HL-60/S4 treated with retinoic acid at 250 ng/mL for 4 days and 3 days (cell line): ENCODE measurements around the gene TRDMT1.

Experiments
- in situ Hi-C: fragments of 300-500 bp; cut with MboI; formaldehyde crosslinking; loops from 2 replicates; pipeline ENCODE4 v1.7.0; 2022; ENCODE audit warnings: low sequenced_read_pairs

TRDMT1 gene

DNA sequence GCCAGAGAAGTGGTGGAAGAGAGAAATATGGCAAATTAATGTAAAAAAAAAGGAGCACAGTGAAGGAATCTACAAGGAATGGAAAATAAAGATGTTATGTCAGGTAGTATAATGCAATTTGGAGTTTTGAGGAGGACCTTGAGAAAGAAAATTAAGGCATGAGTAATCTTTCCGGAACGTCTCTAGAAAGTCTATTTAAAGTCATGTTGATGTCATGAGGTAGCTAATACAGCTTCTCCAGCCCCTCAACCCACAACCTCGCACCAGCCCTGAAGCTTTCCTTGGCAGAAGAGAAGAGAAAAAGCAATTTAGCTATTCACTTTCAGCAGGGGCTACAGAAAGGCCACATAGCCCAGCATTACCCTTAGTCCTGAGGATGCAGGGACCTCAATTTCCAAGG is 22.5 kb downstream of the TRDMT1 start:
- in situ Hi-C loops, result no loop called here

DNA sequence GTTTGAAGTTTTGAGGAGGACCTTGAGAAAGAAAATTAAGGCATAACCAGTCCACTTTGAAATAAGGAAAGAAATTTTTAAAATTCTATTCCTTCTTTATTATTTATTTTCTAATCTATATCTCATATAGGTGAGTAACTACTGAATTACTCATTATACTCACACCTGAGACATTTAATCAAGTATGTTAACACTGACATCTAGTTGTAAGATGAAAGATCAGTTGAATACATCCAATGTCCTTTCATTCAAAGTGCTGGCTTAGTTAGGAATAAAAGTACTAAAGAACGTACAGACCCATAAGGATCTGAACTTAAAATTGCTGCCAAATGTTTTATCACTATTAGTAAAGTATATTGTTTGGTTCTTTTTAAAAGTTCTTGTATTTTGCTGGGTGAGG is 23.5 kb downstream of the TRDMT1 start:
- in situ Hi-C loops, result no loop called here

- in situ Hi-C loops, result no loop called here
Measured at GRCh38 chr10:17177014-17177413, 24.5 kb downstream of the TRDMT1 start.

- in situ Hi-C loops, result no loop called here
Measured at GRCh38 chr10:17176091-17176490, 25.4 kb downstream of the TRDMT1 start.

DNA sequence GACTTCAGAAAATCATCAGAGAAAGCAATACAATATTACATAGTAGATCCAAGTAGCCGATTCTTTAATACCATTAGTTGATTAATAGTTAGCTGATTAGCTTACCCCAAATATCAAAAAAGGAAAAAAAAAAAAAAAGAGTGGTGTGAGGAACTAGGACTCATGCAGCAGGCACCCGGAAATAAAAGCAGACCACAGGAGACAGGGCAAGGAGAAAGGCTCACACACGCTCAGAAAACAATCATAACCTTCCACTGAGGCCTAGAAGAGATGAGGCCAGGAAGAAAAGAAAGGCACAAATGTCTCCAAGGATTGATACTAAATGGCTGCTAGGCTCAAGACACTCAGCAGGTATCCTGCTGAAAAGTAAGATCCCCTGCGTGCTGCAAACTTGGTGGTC is 25.9 kb downstream of the TRDMT1 start:
- in situ Hi-C loops, result no loop called here

- in situ Hi-C loops, result no loop called here
Measured at GRCh38 chr10:17174626-17175025, 26.8 kb downstream of the TRDMT1 start.

GRCh38 chr10:17171141-17171641 is 30.3 kb downstream of the TRDMT1 start:
- in situ Hi-C loops, result no loop called here

DNA sequence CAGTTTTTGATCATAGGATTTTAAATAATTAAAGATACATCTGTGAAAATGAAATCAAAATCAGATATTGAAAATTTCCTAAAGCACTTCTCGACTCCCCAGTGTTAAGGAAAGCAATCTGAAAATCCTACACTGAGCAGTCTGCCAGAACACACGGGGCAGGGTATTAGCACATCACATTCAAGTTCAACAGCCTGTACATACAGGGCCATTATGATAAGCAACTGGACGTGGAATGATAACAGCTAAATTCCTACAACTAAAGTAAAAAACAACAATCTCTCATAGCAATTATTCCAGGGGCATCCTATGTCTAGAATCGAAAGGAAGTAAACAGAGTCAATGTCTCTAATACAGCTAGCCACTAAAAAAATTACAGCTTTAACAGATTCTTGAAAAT is 31.7 kb downstream of the TRDMT1 start:
- in situ Hi-C loops, result no loop called here

- in situ Hi-C loops, result no loop called here
Measured at GRCh38 chr10:17166699-17167098, 34.8 kb downstream of the TRDMT1 start.

GRCh38 chr10:17162828-17163227 is 38.6 kb downstream of the TRDMT1 start:
- in situ Hi-C loops, result no loop called here

- in situ Hi-C loops, result no loop called here
Measured at GRCh38 chr10:17161775-17162174, 39.7 kb downstream of the TRDMT1 start.

DNA sequence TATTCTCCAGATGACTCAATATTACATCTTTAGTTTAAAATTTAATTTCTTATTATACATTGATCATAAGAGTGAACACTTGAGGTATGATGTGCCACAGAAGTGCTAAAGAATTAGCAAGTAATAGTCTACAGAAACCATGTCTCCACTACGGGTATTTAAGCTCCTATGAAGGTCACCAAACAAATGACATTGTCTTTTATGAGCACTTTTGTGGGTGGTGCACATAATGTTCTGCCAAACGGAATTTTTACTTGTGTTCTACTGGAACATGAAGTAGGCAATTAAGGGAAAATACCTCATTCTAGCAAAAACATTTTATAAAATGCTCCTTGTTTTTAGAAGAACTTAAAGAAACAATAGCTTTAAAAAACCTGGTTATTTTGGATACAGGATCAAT is 44.4 kb downstream of the TRDMT1 start:
- in situ Hi-C loops, result no loop called here

- in situ Hi-C loops, result no loop called here
Measured at GRCh38 chr10:17155826-17156225, 45.6 kb downstream of the TRDMT1 start.

DNA sequence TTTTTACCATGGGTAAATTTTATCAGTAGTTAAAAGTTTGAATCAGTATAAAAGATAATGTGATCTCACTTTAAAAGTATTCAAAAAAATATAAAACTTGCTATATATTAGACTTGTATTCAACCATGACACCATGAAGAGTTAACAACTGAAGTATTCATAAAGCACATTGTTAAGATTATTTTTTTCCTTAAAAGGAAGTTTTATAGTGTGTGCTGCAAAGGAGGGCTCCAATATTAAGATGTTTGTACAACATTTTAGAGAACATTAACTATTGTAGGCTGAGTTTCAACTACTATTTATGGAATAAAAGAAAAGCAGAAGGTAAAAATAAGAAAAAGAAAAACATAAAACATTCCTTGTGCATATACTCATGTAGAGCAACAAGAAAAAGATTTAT is 47.4 kb downstream of the TRDMT1 start:
- in situ Hi-C loops, result no loop called here

DNA sequence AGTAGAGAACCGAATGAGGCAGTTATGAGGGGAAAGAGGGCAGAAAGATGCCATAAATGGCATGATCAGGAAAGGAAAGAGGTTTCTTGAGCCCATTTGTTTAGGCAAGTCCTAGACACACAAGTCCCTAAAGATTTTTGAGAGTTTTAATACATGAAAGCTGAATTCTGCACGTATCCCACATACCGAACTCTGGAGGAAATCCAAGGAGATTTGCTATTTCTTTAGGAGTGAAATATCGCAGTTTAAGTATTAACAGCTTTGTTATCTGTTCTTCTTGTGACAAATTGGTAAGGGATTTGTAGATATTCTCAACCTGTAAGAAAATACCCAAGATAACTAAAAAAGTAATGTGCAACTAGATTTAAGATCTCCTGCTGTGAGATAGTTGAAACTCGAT is 48.2 kb downstream of the TRDMT1 start:
- in situ Hi-C loops, result no loop called here

GRCh38 chr10:17151716-17152115 is 49.8 kb downstream of the TRDMT1 start:
- in situ Hi-C loops, result no loop called here

DNA sequence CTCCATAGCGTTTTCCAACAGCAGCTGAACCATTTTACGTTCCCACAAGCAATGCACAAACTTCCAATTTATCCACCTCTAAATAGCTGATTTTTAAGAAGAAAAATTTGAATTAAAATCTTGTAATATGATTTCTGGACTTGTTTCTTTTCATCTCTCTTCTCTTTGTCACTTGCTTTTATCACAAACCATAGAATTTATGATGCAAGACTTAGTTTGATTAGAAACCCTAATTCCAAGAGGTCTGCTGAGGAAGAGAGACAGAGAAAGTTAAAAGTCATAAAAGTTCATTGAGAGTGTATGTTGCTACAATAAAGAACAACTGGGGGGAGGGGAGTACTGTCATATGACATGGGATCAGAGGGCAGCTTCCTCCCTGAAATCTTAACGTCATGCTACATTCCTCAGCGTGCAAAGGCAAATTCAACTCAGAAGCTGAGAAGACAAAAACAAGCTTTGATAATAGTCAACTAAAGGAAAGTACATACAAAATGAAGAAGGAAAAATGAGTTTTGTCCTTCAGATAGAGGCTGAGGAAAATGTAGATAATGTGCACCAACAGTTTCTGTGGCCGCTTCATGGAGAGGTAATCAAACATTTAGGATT is 53.5 kb downstream of the TRDMT1 start:
- in situ Hi-C loops, result no loop called here

DNA sequence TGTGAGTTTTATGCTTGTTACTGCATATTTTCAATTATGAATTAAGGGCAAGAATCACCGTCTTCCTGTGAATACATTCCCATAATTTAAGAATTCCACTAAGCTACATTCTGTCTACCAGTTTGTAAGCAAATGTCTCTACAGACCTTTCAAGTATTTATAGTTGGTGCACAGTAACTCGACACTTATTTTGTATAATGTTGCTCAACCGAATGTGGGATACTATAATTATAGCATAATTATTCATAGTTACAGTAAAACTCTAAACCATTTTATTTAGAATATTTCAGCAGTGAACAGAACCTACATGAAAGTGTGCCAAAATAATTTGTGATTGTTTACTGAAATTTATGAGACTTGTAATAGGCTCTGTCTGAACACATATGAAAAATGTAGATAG is 54.6 kb downstream of the TRDMT1 start:
- in situ Hi-C loops, result no loop called here

GRCh38 chr10:17145239-17145638 is 56.2 kb downstream of the TRDMT1 start:
- in situ Hi-C loops, result no loop called here

DNA sequence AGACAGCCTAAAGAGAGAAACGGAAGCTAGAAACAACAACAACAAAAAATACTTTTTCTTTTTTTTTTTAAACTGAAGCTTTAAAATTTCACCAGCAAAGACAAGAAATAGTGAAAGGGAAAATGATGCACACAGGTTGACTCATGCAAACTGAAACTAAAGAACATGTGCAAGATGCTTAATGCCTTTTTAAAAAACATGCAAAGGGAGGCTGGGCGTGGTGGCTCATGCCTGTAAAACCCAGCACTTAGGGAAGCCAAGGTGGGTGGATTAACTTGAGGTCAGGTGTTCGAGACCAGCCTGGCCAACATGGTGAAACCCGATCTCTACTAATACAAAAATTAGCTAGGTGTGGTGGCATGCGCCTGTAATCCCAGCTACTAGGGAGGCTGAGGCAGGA is 56.7 kb downstream of the TRDMT1 start:
- in situ Hi-C loops, result no loop called here

DNA sequence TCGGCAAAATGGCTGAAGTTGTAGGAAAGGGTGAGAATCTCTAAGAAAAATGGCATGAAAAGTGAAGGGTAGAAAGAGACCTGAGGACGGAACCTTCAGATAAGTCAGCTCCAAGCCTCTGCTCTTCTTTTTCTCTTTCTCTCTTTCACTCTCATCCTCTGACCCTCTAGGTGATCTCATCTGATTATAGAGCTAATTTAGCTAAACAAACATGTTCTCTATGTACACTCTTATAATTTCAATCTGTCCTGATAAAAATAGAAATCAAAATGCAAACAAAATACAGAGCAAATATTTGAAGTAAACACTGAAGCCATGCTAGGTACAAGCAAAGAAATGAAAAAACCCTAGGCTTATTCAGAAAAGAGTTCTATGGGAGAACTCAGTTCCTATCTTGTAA is 57.4 kb downstream of the TRDMT1 start:
- in situ Hi-C loops, result no loop called here

- in situ Hi-C loops, result no loop called here
Measured at GRCh38 chr10:17143055-17143690, 58.3 kb downstream of the TRDMT1 start.
